Osteocyte (in vitro differentiated cells): ENCODE measurements around the gene GLP2R. TPM values are rescaled to one million over a fixed set of nuclear protein-coding genes. Genes with fewer than 3 reads are reported as not detected.

Source experiments
- DNase-seq: peaks from one replicate; pipeline ENCODE4 v3.0.0; 2021; ENCODE audit warnings: mixed read lengths; ENCODE audit not compliant: unreplicated experiment; ENCODE audit errors: extremely low spot score
- H3K27ac Mint-ChIP-seq: one replicate; pipeline ENCODE4 v1.8.0; 2021; ENCODE audit warnings: mild to moderate bottlenecking, mixed read lengths; ENCODE audit not compliant: unreplicated experiment
- H3K27me3 Mint-ChIP-seq: one replicate; pipeline ENCODE4 v1.8.0; 2021; ENCODE audit warnings: mixed read lengths; ENCODE audit not compliant: unreplicated experiment
- H3K36me3 Mint-ChIP-seq: one replicate; pipeline ENCODE4 v1.8.0; 2021; ENCODE audit warnings: mixed read lengths; ENCODE audit not compliant: unreplicated experiment
- H3K4me1 Mint-ChIP-seq: one replicate; pipeline ENCODE4 v1.8.0; 2021; ENCODE audit warnings: mixed read lengths; ENCODE audit not compliant: unreplicated experiment
- H3K4me3 Mint-ChIP-seq: one replicate; pipeline ENCODE4 v1.8.0; 2021; ENCODE audit warnings: mild to moderate bottlenecking, moderate library complexity, mixed read lengths; ENCODE audit not compliant: unreplicated experiment
- H3K9me3 Mint-ChIP-seq: one replicate; pipeline ENCODE4 v1.8.0; 2021; ENCODE audit warnings: mixed read lengths; ENCODE audit not compliant: unreplicated experiment
- CTCF ChIP-seq: fragments of 200-600 bp; sonication (generic); IDR thresholded peaks from 2 replicates; pipeline ENCODE4 v1.5.0; 2021; ENCODE audit warnings: antibody characterized with exemption, mild to moderate bottlenecking, moderate library complexity
- total RNA-seq: library from RNA; stranded (reverse); gene quantifications from 2 replicates; pipeline ENCODE4 v1.2.1, GENCODE V29; 2021

Gene GLP2R
- total RNA-seq, 1 donor from 2014 or later: 3.2 TPM

- DNase-seq: no peak
- Mint-ChIP-seq H3K27ac (no peak overlapping the region), H3K4me3 (no peak overlapping the region), H3K9me3 (no peaks in the 10 kb centered on the region), H3K4me1 (no peaks in the 10 kb centered on the region), H3K36me3 (no peaks in the 10 kb centered on the region), H3K27me3 (peaks cover under 1% of the 10 kb centered on the region)
- TF ChIP-seq CTCF: no peak
Observed at GRCh38 chr17:9811537-9811936, 14.2 kb upstream of the GLP2R start.

- no peak overlapping the region for H3K27ac Mint-ChIP-seq
- no peak for DNase-seq
- H3K4me3 Mint-ChIP-seq: no peak overlapping the region
- TF ChIP-seq CTCF: no peak
- H3K9me3 Mint-ChIP-seq: no peaks in the 10 kb centered on the region
- no peaks in the 10 kb centered on the region for H3K27me3 Mint-ChIP-seq
- no peaks in the 10 kb centered on the region for H3K4me1 Mint-ChIP-seq
- H3K36me3 Mint-ChIP-seq: no peaks in the 10 kb centered on the region
Observed at GRCh38 chr17:9813166-9813565, 12.6 kb upstream of the GLP2R start.

- TF ChIP-seq CTCF: no peak
- no peak overlapping the region for H3K4me3 Mint-ChIP-seq
- no peaks in the 10 kb centered on the region for H3K9me3 Mint-ChIP-seq
- peaks cover 2% of the 10 kb centered on the region for H3K4me1 Mint-ChIP-seq
- H3K27me3 Mint-ChIP-seq: no peaks in the 10 kb centered on the region
- peaks cover 2% of the 10 kb centered on the region for H3K36me3 Mint-ChIP-seq
- no peak overlapping the region for H3K27ac Mint-ChIP-seq
- no peak for DNase-seq
Observed at GRCh38 chr17:9814337-9814945, 11.3 kb upstream of the GLP2R start.

- H3K4me1 Mint-ChIP-seq: peaks cover 12% of the 10 kb centered on the region
- H3K27ac Mint-ChIP-seq: no peak overlapping the region
- H3K27me3 Mint-ChIP-seq: no peaks in the 10 kb centered on the region
- no peak overlapping the region for H3K4me3 Mint-ChIP-seq
- H3K36me3 Mint-ChIP-seq: peaks cover 2% of the 10 kb centered on the region
- TF ChIP-seq CTCF: no peak
- H3K9me3 Mint-ChIP-seq: no peaks in the 10 kb centered on the region
- no peak for DNase-seq
Observed at GRCh38 chr17:9816472-9816871, 9.3 kb upstream of the GLP2R start.

- Mint-ChIP-seq H3K9me3 (no peaks in the 10 kb centered on the region), H3K4me3 (no peak overlapping the region), H3K27ac (no peak overlapping the region), H3K27me3 (no peaks in the 10 kb centered on the region), H3K36me3 (peaks cover 2% of the 10 kb centered on the region), H3K4me1 (peaks cover 12% of the 10 kb centered on the region)
- DNase-seq: no peak
- no peak for TF ChIP-seq CTCF
Observed at GRCh38 chr17:9817086-9817485, 8.6 kb upstream of the GLP2R start.
